NCI-H1417 (cell line): ENCODE results near the gene BMPR1A.

Experiments used
- DNase-seq, 3 experiments: peaks; one replicate each; lab custom pipeline; 2025; lab: John Stamatoyannopoulos, UW

BMPR1A gene

DNA sequence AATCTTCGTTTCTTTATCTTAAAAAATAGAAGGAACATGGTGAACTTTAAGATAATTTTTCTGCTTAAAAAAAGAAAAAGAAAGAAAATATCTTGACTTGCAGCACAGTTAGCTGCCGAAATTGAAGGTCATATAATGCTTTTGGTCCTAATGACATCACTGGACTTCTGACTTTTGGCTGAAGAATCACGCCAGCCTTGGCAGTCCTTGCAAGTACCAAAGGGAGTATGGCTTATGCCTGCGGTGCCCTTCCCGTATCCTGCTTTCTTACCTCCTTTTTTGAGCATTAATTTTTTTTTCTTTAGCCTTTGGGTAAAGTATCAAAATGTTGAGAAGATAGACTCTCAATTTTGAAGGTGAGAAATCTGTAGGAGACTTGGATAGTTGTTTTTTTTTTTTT, 7.0 kb downstream of the BMPR1A start:
- no peak for DNase-seq

DNA sequence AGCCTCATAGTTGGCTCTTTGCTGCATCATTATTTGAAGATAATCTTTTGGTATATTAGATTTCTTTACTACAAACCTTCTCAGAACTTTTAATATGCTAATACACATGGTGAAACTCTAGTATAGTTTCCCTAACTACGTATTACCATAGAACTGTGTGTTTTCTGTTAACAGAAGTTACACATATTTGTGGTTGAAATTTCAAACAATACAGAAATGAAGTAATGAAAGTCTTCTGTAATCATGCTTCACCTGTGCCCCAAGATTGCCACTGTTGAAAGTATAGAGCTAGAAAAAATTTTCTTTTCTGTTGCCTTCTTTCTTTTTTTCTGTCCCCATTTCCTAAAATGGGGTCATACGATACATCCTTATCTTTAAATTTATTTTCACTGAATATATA, 9.1 kb downstream of the BMPR1A start:
- no peak for DNase-seq

DNA sequence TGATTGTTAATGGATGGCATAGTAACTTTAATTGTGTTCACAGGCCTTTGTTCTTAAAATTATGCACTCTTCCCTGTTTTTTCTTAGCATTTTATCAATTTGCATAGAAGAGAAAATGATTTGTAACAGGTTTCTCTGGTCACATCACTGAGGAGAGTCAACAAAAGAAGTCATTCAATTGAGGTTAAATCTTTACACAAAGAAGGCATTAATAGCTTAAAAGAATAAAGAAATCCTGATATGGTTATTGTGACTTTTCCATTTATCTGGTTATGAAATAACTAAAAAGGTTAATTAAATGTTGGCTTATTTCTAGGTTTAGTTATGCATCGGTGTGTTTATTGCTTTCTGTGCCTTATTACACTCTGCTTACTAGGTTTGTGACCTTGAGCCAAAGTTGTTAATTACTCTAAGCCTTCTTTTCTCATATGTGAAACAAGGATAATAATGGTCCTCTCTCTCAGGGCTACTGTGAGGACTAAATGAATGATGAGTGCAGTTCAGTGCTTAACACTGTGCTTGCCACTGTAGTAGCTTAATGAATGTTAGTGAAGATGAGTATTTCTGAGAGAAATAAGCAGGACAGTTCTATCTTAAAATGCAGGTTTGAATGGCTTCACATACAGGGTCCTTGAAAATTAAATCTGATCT, 12.1 kb downstream of the BMPR1A start:
- peak in 1 of 3 experiments; percentile 1 for DNase-seq

DNA sequence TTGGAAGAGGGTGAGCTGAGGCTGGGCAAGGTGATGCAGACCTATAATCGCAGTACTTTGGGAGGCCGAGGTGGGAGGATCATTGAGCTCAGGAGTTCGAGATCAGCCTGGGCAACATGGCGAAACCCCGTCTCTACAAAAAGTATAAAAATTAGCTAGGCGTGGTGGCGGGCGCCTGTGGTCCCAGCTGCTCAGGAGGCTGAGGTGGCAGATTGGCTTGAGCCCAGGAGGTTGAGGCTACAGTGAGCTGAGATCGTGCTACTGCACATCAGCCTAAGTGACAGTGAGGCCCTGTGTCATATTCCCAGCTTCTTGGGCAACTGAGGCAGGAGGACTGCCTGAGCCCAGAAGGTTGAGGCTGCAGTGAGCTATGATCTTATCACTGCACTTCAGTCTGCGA, 13.6 kb downstream of the BMPR1A start:
- no peak for DNase-seq

DNA sequence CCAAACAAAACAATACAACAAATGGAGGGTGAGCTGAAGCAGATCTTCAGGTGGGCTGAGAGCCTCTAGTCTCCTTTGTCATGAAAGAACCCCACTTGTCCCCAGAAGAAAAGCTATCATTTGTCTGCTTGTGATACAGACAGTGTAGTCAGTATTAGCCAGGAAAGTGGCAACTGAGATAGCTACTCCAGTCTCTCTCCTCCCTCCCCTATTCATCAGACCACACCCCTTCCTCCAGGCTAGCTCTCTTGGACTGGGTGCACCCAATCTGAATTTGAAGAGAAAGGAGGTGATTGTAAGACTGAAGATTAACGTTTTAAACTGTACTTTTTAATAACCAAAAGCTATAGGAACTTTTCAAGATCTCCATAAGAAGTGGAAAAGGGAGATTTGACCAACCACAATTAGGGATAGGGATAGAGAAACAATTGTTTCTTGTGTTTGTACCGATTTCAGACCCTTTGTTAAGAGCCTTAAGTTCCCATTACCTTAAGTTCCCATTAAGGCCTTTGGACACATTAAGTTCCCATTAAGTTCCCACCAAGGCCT, 14.1 kb downstream of the BMPR1A start:
- no peak for DNase-seq

DNA sequence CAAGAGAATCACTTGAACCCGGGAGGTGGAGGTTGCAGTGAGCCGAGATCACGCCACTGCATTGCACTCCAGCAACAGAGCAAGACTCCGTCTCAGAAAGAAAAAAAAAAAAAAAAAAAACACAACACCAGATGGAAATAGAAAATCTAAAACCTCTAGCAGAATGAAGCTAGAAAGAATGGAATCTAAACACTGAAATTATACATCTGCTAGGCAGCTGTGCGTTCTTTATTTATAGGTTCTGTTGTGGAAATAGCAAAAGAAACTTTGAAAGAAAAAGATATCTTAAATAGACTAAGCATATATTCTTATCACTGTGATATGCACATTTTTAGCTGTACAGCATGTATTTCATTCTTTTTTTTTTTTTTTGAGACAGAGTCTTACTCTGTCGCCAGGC, 17.1 kb downstream of the BMPR1A start:
- no peak for DNase-seq

DNA sequence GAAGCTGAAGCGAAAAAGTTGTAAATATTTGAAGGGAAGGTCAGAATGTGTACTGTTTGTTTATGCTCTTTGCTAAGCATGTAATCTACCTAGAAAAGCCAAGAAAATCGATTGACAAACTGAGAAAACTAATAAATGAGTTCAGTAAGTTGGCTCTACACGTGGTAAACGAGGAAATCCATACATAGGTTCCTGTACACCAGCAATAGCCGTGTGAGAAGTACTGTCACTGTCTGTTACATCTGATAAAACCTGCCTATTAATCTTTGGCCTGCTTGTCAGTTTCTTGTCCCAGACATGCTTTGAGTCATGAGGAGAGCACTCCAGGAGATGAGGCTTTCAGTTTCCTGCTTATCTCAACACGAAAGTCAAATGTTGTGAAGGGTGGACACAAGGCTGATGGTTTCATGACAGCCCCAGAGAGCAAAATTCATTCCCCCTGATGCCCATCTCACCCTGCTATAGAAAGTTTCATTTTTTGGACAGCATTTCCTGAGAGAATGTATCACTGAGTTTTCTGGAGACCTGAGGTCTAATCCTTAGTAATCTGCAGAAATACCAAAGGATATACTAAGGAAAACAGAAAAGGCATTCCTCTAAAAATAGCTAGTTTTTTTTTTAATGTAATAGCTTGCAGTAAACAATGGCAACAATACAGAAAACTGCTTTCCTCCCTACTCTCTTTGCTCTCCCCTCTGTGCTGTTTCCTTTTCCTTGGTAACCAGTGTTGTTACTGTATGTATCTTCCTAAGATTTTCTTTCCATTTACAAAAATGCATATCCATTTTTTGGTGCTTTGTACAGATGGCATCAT, 18.8 kb downstream of the BMPR1A start:
- no peak for DNase-seq

DNA sequence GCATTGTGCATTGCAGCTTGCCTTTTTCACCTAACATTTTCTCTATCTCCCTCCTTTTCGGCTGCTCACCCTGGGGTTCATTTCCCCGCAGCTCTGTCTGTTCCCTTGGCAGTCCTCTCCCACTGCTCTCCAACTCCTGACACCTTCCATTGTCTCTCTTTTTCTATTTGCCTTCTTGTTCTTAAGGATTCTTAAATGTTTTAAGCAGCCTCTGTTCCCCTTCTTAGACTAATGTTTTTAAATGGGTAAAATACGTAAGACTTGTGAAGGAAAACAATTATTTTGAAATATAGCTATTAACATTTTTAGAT, 19.4 kb downstream of the BMPR1A start:
- no peak for DNase-seq

DNA sequence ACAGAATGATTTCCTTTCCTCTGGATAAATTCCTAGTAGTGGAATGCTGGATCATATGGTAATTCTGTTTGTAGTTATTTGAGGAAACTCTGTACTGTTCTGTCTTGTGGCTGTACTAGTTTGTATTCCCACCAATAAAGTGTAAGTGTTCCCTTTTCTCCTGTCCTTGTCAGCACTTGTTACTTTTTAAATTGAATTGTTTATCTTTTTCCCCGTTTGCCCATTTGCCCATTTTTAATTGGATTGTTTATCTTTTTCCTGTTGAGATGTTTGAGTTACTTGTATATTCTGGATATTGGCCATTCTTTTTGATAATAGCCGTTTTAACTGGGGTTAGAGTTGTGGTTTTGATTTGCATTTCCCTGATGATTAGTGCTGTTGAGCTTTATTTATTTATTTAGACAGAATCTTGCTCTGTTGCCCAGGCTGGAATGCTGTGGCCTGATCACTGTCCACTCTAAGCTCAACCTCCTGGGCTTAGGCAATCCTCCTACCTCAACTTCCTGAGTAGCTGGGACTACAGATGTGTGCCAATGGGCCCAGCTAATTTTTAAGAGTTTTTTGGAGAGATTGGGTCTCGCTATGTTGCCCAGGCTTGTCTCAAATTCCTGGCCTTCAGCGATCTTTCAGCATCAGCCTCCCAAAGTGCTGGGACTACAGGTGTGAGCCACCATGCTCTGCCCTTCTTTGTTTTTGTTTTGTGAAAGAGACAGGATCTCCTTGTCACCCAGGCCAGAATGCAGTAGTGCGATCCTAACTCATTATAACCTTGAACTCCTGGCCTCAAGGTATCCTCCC, 23.0 kb downstream of the BMPR1A start:
- no peak for DNase-seq

DNA sequence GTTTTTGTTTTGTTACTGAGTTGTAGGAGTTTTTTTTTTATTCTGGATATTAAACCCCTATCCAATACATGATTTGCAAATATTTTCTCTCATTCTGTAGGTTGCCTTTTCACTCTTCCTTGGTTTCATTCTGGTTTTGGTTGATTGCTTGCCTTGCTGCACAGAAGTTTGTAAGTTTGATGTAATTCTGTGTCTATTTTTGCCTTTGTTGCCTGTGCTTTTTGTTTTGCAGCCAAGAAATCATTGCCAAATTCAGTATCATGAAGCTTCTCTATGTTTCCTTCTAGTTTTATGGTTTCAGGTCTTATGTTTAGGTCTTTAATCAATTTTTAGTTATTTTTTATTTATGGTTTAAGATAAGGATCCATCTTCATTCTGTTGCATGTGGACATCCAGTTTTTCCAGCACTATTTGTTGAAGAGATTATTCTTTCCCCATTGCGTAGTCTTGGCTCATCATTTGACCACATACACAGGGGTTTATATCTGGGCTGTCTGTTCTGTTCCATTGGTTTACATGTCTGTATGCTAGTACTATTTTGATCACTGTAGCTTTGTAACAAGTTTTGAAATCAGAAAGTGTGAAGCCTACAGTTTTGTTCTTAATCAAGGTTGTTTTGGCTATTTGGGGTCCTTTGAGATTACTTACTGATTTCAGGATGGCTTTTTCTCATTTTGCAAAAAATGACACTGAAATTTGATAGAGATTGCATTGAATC, 26.4 kb downstream of the BMPR1A start:
- DNase-seq: no peak

DNA sequence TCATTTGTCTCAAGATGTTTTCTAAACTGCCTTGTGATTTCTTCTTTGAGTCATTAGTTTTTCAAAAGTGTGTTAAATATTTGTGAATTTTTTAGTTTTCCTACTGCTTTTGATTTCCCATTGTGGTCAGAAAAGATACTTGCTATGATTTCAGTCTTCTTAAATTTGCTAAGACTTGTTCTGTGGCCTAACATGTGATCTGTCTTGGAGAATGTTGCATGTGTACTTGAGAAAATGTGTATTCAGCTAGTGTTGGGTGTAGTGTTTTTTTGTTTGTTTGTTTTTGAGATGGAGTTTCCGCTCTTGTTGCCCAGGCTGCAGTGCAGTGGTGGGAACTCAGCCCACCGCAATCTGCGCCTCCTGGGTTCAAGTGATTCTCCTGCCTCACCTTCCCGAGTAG, 28.6 kb downstream of the BMPR1A start:
- no peak for DNase-seq

DNA sequence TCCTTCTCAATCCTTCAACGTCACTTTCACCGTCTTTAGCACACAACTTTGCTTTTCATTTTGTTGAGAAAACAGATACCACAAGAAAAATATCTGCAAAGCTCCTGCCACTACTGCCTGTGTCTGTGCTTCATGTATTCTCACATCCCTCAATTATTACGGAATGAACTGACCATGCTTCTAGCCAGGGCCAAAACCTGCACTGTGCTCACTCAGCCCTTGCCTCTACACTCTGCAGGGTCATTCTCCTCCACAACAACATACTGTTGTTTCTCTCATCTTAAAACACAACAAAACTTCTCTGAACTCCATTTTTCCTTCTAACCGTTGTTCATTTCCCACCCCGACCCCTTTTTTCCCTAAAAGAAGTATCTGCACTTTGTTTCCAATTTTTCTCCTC, 29.5 kb downstream of the BMPR1A start:
- DNase-seq: no peak

DNA sequence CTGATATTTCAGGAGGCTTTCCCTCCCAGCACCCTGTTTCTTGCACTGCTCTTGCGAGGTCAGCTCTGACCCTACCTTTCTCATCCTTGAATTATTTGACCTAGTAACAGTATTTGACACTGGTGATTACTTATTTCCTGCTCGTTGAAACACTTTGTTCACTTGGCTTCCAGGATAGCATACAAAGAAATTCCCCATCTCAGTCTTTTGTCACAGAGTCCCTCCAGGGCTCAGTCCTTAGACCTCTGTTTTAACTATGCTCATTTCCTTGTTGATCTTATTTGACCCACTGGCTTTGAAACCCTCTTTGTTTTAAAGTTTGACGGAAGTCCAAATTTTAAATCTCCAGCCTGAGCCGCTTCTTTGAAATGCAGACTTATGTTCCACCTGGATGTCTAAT, 29.9 kb downstream of the BMPR1A start:
- DNase-seq: no peak

DNA sequence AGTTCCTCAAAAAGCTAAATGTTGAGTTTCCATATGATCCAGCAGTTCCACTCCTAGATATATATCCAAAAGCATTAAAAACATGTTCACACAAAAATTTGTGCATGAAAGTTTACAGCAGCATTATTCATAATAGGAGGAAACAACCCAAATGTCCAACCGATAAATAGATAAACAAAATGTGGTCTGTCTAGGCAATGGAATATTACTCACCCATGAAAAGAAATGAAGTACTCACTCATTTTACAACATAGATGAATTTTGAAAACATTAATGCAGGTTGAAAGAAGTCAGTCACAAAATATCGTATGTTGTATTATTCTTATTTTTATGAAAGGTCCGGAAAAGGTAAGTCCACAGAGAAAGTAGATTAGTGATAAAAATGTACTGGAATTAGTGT, 34.0 kb downstream of the BMPR1A start:
- DNase-seq: no peak

DNA sequence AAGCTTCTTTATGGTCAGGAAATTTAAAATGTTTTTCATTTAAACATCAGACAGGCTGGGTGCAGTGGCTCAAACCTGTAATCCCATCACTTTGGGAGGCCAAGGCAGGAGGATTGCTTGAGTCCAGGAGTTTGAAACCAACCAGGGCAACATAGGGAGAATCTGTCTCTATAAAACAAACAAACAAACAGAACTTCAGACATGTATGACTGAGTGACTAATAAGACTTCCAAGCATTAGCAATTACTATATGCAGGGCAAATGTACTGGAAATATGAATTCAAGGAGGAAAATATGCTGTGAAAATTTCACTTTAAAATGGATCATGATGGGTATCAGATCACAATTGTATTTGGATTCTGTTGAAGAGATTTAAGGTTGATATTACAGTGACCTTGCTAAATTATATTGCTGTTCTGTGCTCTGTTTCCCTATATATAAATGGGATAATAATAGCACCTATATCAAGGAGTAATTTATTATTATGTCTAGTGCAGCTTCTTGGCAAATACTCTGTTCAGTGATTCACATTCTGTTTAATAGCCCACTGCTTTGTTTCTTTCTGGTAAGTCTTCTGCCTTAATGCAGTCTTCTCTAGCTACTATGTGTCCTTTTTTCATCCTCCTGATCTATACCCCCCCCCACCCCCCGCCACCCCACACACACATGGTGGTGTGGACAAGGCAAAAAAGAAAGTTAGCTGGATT, 36.2 kb downstream of the BMPR1A start:
- no peak for DNase-seq

DNA sequence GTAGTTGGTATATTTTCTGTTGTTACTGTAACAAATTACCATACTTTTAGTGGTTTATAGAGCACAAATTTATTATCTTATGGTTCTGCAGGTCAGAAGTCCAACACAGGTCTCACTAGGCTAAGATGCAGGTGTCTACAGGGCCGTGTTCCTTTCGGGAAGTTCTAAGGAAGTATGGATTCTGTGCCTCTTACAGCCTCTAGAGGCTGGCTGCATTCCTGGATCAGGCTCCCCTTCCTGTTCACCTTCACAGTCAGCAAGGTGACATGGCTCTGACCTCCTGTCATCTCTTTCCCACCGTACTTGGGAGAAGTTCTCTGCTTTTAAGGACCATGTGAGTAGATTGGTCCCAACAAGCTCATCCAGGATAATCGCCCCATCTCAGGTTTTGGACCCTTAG, 37.3 kb downstream of the BMPR1A start:
- no peak for DNase-seq

DNA sequence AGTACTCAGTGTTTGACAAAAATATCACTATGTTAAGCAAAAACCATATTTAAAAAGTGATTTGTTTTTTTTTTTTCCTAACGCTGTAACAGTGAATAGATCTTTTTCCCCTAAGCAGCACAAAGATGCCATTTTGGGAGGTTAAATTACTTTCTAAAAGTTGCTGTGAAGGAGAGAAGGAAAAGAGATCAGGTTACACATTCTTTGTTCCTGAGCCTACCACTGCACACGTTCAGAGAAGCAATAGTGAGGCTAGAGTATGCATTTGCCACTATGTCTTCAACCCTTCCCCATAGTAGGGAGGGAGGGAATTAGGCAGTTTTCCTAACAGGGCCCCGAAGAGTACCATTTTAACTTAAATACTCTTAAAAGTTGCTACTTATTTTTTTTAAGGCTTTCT, 38.9 kb downstream of the BMPR1A start:
- peak in 1 of 3 experiments; percentile 16 for DNase-seq

DNA sequence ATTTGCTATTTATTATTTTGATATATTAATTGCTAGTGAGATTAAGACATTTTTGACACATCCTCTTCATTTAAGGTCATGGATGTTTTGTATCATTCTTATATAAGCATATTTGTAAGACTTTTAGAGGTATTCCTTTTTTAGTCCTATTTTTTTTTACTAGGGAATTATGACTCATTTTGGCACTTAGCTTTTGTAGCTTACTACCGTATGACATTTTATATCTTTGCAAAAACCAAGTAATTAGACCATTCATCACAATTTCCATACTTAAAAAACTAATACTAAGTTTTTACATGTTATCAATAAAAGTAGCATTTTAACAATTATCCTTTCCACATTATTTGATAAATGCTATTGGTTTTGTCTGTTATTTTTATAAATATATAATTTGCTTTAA, 41.6 kb downstream of the BMPR1A start:
- no peak for DNase-seq

DNA sequence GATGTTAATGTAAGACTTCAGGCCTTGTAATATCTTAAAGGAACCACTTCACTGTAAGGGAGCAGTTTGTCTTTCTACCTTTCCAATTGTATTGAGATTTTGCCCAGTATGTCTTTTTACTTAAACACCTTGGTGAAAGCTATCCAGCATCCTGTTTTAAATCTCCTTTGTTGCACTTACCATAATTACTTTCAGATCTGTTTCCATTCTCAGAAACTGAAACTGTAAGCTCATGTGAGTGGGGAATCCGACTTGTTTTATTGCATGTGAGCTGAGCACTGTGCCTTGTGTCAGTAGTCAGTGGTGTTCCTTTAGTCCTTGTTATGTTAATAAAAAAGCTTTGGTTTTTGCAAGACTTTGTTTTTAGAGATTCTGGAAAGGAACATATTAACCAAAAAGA, 42.2 kb downstream of the BMPR1A start:
- DNase-seq: peak in 1 of 3 experiments; percentile 3

DNA sequence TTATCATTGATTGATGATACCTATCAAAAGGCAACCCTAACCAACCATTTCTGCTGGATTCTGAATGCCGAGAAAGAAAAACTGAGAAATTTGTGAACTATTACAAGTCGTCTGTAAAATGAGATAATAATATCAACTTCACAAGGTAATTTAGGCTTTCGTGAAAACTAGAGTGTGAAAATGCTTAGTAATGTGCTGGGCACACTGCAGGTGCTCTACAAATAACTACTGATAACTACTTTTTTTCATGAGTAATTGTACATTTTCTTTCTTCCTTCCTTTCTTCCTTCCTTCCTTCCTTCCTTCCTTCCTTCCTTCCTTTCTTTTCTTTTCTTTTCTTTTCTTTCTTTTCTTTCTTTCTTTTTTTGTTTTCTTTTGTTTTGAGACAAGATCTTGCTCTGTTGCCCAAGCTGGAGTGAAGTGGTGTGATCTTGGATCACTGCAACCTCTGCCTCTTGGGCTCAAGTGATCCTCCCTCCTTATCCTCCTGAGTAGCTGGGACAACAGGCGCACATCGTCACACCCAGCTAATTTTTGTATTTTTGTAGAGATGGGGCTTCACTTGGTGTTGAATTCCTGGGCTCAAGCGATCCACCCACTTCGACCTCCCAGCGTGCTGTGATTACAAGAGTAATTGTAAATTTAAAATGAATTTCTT, 42.9 kb downstream of the BMPR1A start:
- DNase-seq: no peak

DNA sequence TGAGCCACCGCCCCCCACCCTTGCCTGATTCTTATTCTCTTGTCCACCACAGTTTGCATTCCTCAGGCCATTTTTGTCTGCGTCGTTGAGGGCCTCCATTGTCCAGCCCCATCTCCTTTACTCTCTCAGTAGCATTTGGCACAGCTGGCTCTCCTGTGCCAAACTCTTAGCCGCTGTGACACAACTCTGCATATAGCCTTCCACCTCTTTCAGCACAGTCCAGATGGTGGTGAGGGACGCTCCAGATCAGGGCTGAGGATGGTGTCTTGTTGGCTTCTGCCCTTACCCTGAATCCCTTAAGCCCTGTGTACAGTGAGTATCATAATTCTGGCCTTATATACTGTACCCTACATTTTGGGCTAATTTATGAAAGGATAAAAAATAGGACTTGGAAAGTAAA, 45.6 kb downstream of the BMPR1A start:
- no peak for DNase-seq
